ENCODE data around the gene COL25A1.
A peak's percentile ranks its signal among the peaks of the same experiment; 100 is the strongest.

Gene COL25A1

DNA sequence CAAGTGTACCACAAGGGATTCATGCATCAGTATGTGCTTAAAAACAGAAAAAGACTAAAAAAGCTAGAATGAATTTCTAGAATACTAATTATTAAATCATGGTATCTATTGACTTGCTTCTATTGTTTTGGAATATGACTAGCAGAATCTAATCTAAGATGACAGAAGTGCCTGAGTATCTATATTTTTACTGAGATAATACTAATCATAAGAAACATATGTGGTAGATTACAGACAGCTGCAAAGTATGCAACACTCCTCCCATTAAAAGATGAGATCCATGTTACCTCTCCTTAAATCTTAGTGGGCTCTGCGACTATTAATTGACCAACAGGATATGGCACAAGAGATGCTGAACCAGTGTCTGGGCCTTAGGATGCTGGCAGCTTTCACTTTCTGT, 89.4 kb downstream of the COL25A1 start:
- no peak for DNase-seq

DNA sequence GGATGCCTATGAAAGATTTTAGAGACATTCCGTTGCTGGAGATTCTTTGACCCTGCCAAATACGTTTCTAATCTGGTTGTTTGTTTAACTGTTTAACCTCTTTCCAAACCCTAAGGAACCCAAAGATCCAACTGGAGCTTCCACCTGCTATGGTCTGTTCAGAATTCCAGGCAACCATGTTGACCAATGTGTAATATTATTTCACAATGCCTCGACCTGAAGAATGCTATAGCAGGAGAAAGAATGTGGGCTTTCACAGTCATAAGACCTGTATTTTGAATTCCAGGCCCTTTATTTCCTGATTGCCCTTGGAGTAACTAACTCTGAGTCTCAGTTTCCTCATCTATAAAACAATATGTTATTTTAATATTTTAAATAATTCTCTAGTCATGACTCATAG, 90.8 kb downstream of the COL25A1 start:
- DNase-seq = no peak

DNA sequence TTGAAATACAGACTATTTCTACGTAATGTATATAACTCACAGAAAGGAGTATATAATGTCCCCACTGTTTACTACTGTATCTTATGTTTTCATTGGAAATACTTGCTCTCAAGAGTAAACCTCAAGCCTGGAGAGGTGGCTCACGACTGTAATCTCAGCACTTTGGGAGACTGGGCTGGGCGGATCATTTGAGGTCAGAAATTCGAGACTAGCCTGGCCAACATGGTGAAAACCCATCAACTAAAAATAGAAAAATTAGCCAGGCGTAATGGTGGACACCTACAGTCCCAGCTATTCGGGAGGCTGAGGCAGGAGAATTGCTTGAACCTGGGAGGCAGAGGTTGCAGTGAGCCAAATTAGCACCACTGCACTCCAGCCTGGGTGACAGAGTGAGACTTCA, 92.8 kb downstream of the COL25A1 start:
- no peak for DNase-seq

DNA sequence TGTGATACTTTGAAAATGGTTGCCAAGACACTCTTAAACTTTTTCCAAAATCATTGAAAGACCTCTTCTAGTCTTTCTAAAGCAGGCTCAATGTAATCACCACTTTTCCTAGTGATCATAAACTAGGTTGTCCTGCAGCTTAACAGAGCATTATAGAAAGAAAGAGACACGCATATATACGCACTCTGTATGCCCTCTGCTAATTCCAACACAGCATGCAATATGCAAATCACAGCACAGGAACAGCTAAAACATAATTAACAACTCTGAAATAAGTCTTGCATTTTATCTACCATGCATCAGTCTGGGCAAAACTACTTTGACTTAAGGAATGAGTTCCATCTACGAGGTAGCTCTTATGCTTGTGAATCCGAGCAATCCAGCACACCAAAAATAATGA, 94.6 kb downstream of the COL25A1 start:
- no peak for DNase-seq

DNA sequence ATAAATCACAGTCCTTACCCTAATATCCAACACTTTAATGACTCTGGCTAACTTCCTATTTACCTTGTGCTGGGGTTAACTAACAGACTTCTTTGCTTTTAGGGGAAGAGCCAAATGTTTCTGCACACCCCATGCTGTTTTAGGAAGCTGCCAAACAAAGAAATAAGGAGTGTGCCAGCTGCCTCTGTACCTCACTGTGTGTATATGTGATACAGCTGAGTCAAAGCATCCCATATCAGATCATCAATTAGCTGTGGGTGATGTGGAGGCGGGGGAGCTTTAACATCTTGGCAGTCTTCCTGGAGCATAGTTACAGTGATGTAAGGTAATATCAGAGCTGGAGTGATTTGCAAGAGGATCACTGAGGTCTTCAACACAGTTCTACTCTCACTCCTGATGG, 95.4 kb downstream of the COL25A1 start:
- DNase-seq = peak; percentile 13

DNA sequence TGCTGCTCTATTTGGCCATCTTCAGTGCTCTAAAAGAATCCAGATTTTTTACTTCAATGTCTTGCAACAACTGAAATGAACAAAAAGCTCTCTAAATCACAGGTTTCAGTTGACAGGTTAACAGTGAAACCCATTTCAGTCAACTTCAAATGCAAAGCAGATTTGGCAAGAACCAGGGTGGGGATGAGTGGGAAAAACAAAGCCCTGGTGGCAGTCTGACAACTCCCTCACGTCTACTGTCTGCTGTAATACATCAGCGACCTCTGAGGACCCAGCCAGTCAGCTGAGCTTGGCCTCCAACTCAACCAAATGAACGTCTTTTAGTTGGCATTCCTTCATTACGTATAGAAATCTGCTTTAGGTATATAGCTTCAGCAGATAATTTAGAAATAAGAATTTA, 95.8 kb downstream of the COL25A1 start:
- DNase-seq = no peak

DNA sequence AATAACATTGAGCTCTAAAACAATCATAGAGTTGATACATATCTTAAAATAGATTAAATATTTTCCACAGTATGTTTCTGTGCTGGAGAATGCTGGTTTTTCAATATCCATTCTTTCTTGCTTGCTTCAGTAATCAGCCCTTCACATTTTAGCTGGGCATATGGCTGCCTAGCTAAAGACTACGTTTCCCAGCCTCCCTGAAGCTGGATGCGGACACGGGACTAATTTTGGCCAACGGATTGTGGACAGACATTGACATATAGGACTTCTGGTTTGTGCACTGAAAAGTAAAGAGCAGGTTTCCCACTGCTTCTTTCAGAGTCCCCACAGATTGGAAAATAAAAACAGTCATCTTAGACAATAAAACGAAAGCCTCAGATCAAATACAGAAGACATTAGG, 97.3 kb downstream of the COL25A1 start:
- no peak for DNase-seq

DNA sequence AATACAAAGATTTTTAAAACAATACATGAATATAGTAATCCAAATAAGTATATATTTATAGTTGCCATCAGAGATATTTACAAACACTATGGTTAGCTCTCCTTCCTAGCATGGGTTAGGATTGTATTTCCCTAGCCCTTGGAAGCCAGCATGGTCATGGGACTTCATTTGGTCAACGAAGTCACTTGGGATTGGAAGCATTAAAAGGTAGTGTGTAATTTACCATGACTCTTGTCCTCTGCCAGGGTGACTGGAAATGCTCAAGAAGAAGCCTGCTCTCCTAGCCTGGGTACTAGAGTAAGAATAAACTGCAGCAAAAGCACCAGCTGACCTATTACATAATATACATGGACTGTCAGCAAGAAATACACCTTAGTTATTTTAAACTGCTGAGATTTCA, 102.9 kb downstream of the COL25A1 start:
- DNase-seq = no peak

DNA sequence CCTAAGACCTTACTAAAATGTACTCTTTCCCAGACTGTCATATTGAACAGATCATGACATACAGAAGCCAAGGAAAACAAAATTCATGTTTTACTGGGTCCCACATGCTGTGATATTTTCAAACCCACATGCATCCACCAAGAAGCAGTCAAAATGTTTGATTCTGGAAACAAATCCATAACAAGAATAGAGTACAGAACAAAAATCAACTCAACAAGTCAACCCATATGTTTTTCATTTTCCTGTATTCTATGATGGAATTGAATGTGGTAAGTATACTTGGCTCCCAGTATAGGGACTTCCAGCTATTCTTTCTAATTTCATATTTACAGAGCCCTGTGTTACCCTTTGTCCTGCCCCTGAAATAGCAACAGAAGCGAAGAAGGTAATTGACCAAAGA, 106.8 kb downstream of the COL25A1 start:
- DNase-seq = no peak

DNA sequence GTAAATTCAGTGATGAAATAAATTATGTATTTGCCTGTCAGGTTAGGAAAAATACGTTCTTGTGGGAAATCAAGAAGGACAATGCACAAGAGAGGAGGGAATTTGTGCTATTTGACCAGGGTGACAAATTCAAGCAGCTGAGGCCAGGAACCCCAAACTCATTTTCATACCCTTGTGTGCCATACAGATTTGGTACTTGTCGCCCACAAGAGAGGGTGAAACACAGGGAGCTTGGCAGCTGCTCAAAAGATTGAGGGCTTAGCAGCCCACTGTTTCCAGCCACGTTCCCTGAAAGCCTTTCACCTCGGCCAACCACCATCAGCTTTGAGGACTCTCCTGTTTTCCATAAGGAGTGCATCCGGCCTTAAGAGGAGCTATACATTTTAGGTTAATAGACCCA, 111.2 kb downstream of the COL25A1 start:
- DNase-seq = peak; percentile 8

DNA sequence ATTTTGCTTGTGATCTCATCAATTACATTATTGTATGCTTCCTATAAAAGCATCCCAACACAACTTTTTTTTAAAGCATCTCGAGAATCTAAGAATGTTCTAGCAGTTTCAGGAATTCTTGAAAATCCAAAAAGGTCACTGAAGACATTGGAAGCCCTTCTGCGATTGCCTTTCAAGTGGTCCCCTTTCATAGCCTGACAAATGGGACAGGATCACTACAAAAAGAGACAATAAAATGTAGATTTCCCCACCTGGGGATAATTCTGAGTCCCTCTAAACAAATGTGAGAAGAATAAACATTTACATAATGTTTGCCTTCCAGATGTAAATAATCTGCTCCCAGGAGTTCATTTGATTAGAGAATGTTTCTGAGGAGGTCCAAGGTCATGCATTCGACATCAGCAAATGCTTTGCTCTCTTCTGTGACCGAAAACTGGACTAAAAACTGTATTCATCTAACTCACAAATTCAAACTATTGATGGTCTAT, 116.0 kb downstream of the COL25A1 start:
- DNase-seq = no peak

DNA sequence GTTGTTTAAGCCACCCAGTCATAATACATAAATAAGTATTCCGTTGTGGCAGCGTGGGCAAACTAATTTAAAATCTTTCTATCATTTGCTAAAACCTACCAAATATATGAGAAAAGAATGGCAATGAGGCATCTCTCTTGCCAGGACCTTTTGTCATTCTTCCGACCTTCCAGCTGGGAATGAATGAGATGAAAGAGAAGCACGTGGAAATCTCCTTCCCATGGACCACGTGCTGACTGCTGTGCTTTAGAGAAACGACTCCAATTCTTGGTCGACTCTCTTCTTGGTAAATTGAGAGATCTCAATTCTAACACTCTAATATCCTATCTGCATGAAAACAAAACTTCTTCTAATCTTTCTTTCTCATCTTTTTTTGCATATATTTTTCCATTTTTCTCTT, 116.5 kb downstream of the COL25A1 start:
- DNase-seq = no peak

DNA sequence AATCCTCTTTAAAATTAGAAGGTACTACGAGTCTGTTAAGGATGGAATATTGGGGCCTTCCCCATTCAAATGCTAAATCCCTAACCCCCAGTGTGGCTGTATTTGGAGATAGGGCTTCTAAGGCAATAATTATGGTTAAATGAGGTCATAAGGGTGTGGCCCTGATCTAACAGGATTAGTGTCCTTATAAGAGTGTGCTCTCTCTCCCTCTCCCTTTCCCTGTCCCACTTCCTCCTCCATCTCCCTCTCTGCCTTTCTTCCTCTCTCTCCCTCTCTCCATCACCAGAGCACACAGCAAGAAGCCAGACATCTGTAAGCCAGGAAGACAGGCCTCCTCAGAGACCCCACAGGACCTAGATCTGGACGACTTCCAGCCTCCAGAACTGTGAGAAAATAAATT, 116.9 kb downstream of the COL25A1 start:
- DNase-seq = peak; percentile 62

DNA sequence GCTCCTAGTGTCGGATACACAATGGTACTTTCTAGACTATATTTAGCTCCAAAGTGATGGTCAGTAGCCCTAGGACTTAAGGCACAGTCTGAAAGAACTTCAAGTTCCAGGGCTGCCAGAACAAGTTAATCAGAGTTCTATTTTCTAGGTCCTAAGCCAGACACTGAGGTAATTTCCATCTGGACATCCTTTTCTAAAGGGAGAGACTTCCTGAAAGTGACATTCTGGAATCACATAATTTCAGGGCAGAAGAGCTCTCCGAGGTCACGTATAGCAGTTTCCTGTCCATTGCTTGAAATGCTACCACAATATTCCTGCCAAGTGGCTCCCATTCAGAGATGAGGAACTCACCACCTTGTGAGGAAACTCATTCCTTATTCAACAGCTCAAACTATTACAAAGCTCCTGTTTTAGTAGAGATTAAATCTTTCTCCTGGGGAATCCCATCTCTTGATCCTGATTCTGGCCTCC, 117.9 kb downstream of the COL25A1 start:
- DNase-seq = no peak

DNA sequence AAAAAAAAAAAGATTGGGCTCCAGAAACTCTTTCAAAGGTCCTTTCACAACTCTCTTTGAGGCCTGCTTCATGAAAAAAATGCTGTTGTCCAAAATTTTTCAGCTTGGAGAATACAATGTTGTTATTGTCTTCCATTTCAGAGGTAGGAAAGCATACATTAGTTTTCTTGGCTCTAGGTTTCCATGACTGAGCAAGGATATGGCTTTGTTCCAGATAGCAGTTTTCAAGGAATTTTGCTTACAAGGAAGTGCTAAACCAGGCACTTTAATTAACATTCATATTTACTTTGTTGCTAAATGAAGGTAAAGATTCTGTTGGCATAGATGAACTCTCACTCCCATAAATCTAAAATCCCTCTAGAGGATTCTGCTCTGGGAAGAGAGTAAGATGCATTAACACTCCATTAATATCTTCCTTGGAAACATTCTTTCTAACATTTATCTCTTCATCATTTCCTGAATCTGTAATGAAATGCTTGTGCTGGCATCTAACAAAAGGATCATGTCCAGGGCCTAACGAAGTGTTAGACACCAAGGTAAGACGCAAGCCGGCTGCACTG, 118.4 kb downstream of the COL25A1 start:
- no peak for DNase-seq

DNA sequence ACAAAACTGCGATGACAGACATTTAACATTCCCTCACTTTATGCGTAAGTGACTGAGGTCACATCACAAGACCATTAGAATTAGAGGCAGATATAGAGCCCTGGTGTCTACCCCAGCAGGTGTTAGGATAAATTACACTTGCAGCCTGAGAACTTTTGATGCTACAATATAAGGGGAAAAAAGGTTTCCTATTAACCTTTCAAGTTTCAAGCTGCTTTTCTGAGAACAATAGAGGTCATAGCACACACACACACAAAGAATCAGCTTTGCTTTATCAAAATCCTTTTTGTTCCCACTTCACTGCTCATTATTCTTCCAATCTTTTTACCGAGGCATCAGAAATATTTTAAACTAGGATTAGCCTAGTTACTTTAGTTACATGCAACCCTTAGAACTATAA, 119.8 kb downstream of the COL25A1 start:
- DNase-seq = no peak

DNA sequence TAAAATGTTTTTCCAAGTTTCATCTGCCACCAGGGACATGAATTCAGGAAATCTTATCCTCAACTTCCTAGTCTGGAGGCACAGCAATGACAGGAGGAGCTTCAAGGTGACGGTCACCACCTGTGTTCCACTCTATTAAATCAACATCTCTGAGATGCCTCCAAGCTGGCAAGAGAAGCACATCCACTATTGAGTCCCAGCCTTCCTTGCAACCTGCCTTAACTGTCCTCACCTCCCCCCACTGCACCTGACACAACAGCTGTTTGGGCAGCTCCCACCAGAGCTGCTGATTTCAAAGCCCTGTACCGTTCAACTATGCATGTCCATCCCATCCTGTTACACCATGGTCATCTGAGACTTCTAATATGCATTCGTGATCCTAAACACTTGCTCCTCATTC, 123.4 kb downstream of the COL25A1 start:
- peak; percentile 46 for DNase-seq

DNA sequence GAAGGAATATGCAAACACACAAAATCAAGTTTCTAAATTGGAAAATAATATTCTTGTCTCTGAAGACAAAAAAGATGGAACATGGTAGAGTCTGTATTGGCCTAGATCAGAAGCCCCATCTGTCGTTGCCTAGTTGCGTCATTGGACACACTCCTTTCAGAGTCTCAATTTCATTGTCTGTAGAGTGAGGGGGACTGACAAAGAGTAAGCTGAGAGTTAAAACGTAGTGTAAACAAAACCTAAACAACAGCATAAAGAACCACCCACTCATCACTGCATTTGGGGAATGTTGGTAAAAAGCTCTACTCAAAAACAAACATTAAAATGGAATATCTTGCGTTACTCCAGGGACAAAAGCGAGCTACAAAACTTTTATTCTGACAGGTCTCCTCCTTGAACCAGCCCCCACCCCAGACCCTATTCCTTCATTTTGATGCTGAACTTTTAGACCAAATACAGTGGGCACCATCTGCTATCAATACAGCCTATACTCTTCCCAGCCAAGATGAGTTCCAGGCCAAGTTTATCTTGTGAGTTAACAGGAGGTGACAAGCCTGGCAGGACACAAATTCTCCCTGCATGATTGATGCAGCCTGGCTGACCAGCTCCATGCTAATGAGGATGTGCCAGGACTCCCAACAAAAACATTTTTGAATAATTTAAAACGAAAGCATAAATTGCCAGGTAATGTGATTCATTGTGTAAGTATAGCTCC, 125.2 kb downstream of the COL25A1 start:
- no peak for DNase-seq

DNA sequence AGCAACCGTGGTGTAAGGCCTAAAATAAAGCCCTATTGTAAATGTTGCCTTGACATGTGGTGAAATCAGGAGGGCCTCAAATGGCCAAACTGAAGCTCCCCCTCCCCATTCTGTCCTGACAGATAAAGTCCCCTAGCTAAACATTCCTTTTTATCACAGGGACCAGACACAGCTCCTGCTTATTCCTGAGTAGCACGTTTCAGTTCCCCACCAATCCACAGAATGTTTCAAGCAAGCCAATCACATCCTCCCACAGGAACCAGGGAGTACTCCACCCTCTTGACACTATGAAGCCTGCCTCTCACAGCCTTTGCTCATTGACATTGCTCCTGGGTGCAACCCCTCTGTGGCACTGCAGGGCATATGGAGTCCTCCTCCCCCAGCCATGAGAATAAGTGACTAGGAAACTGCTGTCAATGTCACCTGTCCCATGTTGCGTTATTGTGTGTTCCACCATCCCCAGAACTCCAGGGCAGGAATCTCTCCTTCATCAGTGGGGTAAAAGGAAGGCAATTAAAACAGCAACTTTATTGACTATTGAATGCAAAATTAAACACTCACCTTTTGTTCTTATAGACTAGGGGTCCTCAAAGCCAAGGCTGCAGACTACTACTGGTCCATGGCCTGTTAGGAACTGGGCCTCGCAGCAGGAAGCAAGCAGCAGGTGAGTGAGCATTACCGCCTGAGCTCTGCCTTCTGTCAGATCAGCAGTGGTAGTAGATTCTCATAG, 128.1 kb downstream of the COL25A1 start:
- no peak for DNase-seq

DNA sequence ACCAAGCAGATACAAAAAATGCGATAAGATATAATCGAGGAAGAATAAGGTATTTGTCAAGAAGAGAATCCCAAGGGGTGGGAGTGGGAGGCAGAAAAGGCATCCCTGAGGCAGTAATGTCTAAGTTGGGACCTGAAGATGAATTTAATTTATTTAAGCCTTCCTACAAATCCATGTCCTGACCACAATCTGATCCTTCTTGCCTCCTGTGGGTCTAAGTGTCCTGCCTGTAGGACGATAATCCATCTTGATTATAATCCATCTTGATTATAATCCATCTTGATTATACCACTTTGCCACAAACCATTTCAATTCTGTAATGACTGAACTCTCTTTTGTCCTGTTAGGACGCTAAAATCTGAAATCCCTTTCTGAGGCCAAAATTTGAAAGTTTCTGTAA, 130.2 kb downstream of the COL25A1 start:
- DNase-seq = peak; percentile 76

DNA sequence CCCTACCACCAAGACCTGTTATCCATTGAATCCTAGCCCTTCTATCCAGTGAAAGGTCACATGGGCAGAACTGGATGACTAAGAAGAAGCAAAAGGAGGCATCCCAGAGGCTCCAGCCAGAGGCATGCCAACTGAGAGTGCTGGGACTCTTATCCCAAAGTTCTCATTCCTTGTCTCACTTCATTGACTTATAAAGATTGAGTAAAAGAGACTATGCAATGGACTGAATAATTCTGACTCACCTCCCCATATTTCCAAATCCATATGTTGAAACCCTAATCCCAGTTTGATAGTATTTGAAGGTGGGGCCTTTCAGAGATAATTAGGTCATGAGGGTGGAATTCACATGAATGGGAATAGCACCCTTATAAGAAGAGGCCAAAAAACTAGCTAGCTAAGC, 131.4 kb downstream of the COL25A1 start:
- DNase-seq = no peak

DNA sequence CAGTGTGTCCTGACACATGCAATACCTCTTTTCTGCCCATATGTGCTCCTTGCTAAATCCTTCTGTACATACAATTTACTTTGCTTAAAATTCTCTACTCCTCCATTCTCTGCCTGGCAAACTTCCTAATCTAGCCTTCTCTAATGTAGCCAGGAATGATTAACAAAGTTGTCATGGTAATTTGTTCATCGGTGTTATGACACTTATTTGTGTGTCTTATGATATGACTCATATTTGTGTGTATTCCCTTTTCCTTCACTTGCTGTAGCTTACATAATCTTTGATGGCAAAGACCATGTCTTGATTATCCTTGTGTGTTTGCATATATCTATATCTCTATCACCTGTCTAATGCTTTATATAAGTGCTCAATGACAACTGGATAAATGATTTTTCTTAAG, 133.3 kb downstream of the COL25A1 start:
- DNase-seq = no peak

DNA sequence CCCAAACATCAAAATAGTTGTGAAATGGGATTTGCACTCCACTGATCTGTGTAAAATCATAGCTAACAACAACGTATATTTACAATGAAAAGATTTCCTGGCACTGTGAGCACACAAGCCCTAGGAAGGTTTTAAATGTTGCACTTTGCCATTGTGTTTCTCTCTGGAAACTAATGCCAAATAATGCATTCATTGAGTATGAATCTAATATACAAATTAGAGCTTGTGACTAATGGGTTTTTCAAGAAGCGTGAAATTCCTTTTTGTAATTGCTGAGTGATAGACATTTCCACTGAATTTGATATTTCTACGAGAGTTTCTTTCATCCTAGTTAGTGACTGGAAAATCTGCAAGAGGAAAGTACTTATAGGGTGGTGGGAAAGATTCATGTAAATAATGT, 135.9 kb downstream of the COL25A1 start:
- no peak for DNase-seq

DNA sequence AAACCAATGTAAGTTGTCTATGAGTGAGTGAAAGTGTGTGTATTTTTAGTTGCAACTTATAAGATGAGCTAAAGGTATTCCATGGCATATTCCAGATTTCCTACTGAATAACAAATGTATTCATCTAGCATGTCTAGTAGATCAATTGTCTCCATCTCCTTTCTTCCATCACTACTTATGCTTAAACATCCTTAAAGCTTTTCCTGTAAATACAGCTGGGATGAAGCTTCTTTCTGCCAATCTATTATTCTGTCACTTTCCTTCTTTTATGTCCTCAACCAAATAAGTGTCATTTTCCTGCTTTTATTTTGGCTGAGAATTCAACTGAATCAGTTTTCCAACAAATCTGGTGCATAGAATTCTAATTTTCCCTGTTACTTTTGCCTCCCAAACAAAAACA, 136.3 kb downstream of the COL25A1 start:
- DNase-seq = no peak

All from NCI-H82 (cell line).